Measurements from ENCODE around the gene TOGARAM2.

Gene TOGARAM2

DNA sequence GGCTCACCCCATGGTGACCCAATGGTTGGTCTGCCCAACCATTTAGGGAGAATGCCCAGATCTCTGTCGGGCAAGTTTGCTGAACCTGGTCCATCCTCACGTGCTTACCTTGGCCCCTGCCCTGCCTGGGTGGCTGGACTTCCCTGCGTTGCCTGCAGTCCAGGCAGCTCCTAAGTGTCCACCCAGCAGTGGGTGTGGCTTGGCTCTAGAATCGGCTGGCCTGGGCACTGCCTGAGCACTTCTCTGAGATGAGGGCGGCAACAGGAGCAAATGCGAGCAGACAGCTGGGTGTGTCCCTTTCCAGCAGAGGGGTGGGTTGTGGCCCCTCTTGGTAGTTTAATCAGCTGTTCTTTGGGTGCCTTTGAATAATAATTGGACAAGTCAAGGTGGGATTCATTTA lies 82.0 kb downstream of the TOGARAM2 start:
- TF ChIP-seq, protein P1, sequence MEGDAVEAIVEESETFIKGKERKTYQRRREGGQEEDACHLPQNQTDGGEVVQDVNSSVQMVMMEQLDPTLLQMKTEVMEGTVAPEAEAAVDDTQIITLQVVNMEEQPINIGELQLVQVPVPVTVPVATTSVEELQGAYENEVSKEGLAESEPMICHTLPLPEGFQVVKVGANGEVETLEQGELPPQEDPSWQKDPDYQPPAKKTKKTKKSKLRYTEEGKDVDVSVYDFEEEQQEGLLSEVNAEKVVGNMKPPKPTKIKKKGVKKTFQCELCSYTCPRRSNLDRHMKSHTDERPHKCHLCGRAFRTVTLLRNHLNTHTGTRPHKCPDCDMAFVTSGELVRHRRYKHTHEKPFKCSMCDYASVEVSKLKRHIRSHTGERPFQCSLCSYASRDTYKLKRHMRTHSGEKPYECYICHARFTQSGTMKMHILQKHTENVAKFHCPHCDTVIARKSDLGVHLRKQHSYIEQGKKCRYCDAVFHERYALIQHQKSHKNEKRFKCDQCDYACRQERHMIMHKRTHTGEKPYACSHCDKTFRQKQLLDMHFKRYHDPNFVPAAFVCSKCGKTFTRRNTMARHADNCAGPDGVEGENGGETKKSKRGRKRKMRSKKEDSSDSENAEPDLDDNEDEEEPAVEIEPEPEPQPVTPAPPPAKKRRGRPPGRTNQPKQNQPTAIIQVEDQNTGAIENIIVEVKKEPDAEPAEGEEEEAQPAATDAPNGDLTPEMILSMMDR (IDR thresholded peaks at IDR 0.05), result no peak
- Mint-ChIP-seq H3K36me3 (ENCODE audit: low read depth) (no peaks in the 10 kb centered on the region), H3K4me1 (peaks cover 62% of the 10 kb centered on the region), H3K4me3 (no peak overlapping the region), H3K9me3 (no peaks in the 10 kb centered on the region), H3K27ac (no peak overlapping the region), H3K27me3 (ENCODE audit: low read depth, poor library complexity) (peaks cover 5% of the 10 kb centered on the region)
- DNase-seq, result no peak

DNA sequence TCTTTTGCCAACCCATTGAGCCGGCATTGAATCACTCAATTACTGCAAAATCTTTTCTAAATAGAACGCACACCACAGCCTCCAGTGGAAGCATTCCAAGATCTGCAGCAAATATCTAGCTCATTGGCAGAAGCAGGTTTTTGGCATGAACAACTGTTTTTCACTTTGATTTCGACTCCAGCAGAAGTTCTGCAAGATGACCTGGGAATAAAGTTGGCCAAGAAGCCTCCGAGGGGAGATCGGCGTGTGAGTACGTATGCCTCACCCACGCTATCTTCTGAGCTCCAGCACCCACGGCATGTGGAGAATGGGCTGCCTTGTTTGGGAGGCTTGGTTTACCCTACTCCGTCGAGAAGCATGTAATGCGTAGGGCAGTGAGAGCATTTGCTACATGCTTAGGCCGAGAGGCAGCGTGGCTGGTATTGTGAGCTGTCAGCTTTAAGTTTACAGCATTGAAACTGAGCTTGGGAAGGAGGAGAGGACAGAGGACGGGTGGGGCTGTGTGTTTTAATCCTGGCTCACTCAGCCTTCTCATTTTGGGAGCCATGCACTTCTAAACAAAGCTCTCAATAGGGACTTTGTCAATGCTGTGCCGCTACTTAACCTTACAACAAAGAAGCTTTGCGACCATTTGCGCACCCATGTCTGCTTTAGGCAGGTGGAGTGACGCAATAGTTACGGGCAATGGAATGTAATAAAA lies 82.7 kb downstream of the TOGARAM2 start:
- TF ChIP-seq, protein P1 (IDR thresholded peaks at IDR 0.05), result no peak
- H3K4me3 Mint-ChIP-seq, result no peak overlapping the region
- no peak for DNase-seq
- H3K27me3 Mint-ChIP-seq (ENCODE audit: low read depth, poor library complexity), result peaks cover 5% of the 10 kb centered on the region
- H3K9me3 Mint-ChIP-seq, result no peaks in the 10 kb centered on the region
- H3K27ac Mint-ChIP-seq, result no peak overlapping the region
- H3K36me3 Mint-ChIP-seq (ENCODE audit: low read depth), result no peaks in the 10 kb centered on the region
- peaks cover 58% of the 10 kb centered on the region for H3K4me1 Mint-ChIP-seq

DNA sequence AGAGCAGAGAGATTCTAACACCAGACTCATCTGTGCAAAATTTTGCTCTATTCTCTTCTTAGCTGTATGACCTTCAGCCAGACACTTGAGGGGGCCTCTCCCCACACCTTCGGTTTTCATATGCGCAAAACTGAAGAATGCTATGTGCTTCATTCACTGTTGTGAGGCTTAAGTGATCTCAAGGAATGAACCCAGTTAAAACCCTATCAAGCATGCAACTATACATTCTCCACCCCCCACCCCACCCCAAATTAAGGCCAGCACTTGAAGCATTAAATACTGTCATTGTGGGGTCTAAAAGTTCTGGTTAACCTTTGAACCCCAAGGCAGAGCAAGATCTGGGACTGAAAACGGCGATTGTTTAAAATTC lies 83.2 kb downstream of the TOGARAM2 start:
- Mint-ChIP-seq H3K27ac (peak overlapping the region; percentile 76), H3K4me1 (peaks cover 55% of the 10 kb centered on the region), H3K27me3 (ENCODE audit: low read depth, poor library complexity) (peaks cover 4% of the 10 kb centered on the region), H3K36me3 (ENCODE audit: low read depth) (no peaks in the 10 kb centered on the region), H3K4me3 (no peak overlapping the region), H3K9me3 (no peaks in the 10 kb centered on the region)
- DNase-seq, result no peak
- TF ChIP-seq, protein P1 (IDR thresholded peaks at IDR 0.05), result no peak

DNA sequence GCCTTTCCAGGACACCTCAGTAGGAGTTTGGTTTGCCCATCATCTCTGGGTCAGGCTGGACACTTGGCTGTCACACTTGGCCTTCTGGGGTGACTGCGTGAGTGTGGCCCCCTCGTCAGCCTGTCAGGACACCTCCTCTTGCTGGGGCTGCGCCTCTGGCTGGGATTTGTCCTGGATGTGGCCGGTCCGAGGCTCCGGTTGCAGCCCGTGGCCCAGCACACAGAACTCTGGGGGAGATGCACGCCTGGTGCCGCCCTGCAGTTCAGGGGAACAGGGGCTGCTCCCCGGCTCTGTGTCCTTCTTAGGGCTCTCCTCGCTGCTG lies 83.6 kb downstream of the TOGARAM2 start:
- no peak overlapping the region for H3K4me3 Mint-ChIP-seq
- H3K27me3 Mint-ChIP-seq (ENCODE audit: low read depth, poor library complexity), result peaks cover 6% of the 10 kb centered on the region
- no peaks in the 10 kb centered on the region for H3K9me3 Mint-ChIP-seq
- H3K36me3 Mint-ChIP-seq (ENCODE audit: low read depth), result no peaks in the 10 kb centered on the region
- TF ChIP-seq, protein P1 (IDR thresholded peaks at IDR 0.05), result no peak
- peaks cover 51% of the 10 kb centered on the region for H3K4me1 Mint-ChIP-seq
- no peak for DNase-seq
- no peak overlapping the region for H3K27ac Mint-ChIP-seq

DNA sequence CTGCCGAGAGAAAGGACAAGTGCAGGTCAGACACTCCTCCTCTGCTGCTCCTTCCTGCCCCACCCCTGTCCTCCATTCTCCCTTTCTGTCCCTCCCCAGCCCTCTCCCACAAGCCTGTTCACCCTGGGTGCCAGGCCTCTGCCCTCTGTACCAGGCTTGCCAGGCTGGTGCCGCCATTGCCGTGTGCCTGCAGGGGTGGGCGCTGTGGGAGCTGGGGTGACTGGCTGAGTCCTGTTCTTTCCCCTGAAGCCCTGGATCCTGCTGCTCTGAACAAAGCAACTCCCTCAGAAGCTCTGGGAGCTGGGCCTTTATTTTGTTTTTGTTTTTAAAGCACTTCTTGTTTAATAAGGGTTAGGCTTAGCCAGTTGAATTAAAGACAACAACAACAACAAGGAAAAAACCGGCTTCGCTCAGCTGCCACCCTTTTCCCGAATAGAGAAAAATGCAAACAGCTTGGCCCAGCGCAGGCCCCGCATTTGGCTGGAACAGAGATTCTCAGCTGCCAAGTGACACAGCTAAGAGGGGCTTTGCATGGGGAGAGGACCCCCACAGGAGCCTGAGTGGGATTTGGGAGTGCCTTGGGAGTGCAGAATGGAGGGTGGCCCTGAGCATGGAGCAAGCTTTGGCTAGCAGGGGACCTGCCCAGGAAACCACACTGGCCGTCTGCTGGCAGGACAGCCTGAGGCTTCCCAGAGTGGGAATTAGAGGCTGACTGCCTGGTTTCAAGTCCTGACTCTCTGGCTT lies 84.1 kb downstream of the TOGARAM2 start:
- H3K27ac Mint-ChIP-seq, result no peak overlapping the region
- H3K4me3 Mint-ChIP-seq, result no peak overlapping the region
- TF ChIP-seq, protein P1 (IDR thresholded peaks at IDR 0.05), result no peak

More for the DNA sequence above, 84.1 kb downstream of the TOGARAM2 start:
- Mint-ChIP-seq H3K27me3 (ENCODE audit: low read depth, poor library complexity) (peaks cover 9% of the 10 kb centered on the region), H3K9me3 (no peaks in the 10 kb centered on the region), H3K4me1 (peaks cover 46% of the 10 kb centered on the region), H3K36me3 (ENCODE audit: low read depth) (no peaks in the 10 kb centered on the region)
- no peak for DNase-seq

Measured in nephron progenitor cell (in vitro differentiated cells).